Measurements from ENCODE around the gene NNAT.

The NNAT gene

GRCh38 chr20:37515876-37516275 lies 5.2 kb upstream of the NNAT start:
- Histone ChIP-seq H4K20me1 (ENCODE audit: insufficient read depth) (no peaks in the 10 kb centered on the region), H3K4me3 (IDR thresholded peaks at IDR 0.05; ENCODE audit: insufficient read depth, low read depth, low read length) (no peak overlapping the region), H3K27ac (no peak overlapping the region), H2AFZ (ENCODE audit: low read depth) (no peak overlapping the region), H3K79me2 (ENCODE audit: insufficient read depth, low read depth) (peaks cover 11% of the 10 kb centered on the region; the same call in 1 of the 2 replicates), H3K27me3 (ENCODE audit: insufficient read depth, low read depth) (no peaks in the 10 kb centered on the region), H3K9ac (no peak overlapping the region), H3K4me1 (ENCODE audit: low read depth, poor library complexity, severe bottlenecking) (no peaks in the 10 kb centered on the region), H3K36me3 (ENCODE audit: insufficient read depth) (no peaks in the 10 kb centered on the region), H3K4me2 (no peak overlapping the region)
- no peak for TF ChIP-seq CTCF (conservative IDR thresholded peaks at IDR 0.05; ENCODE audit: low read depth, low read length)

GRCh38 chr20:37516811-37517750 lies 4.0 kb upstream of the NNAT start:
- Histone ChIP-seq H3K9ac (no peak overlapping the region), H3K27me3 (ENCODE audit: insufficient read depth, low read depth) (no peaks in the 10 kb centered on the region), H3K4me1 (ENCODE audit: low read depth, poor library complexity, severe bottlenecking) (no peaks in the 10 kb centered on the region), H3K4me2 (no peak overlapping the region), H4K20me1 (ENCODE audit: insufficient read depth) (no peaks in the 10 kb centered on the region), H3K36me3 (ENCODE audit: insufficient read depth) (no peaks in the 10 kb centered on the region), H3K27ac (no peak overlapping the region), H3K4me3 (IDR thresholded peaks at IDR 0.05; ENCODE audit: insufficient read depth, low read depth, low read length) (no peak overlapping the region), H3K79me2 (ENCODE audit: insufficient read depth, low read depth) (peaks cover 19% of the 10 kb centered on the region; the same call in 1 of the 2 replicates), H2AFZ (ENCODE audit: low read depth) (no peak overlapping the region)
- TF ChIP-seq CTCF (conservative IDR thresholded peaks at IDR 0.05; ENCODE audit: low read depth, low read length) = no peak

GRCh38 chr20:37518059-37518458 lies 3.0 kb upstream of the NNAT start:
- peaks cover 24% of the 10 kb centered on the region; the same call in 1 of the 2 replicates for H3K79me2 ChIP-seq (ENCODE audit: insufficient read depth, low read depth)
- H3K4me2 ChIP-seq = no peak overlapping the region
- no peak overlapping the region for H3K27ac ChIP-seq
- no peak overlapping the region for H2AFZ ChIP-seq (ENCODE audit: low read depth)
- no peak overlapping the region for H3K9ac ChIP-seq
- no peaks in the 10 kb centered on the region for H3K4me1 ChIP-seq (ENCODE audit: low read depth, poor library complexity, severe bottlenecking)
- H3K4me3 ChIP-seq (IDR thresholded peaks at IDR 0.05; ENCODE audit: insufficient read depth, low read depth, low read length) = no peak overlapping the region
- H4K20me1 ChIP-seq (ENCODE audit: insufficient read depth) = no peaks in the 10 kb centered on the region
- no peaks in the 10 kb centered on the region for H3K27me3 ChIP-seq (ENCODE audit: insufficient read depth, low read depth)
- no peak for TF ChIP-seq CTCF (conservative IDR thresholded peaks at IDR 0.05; ENCODE audit: low read depth, low read length)
- H3K36me3 ChIP-seq (ENCODE audit: insufficient read depth) = no peaks in the 10 kb centered on the region

GRCh38 chr20:37518606-37519507 lies 2.2 kb upstream of the NNAT start:
- Histone ChIP-seq H2AFZ (ENCODE audit: low read depth) (no peak overlapping the region), H3K4me3 (IDR thresholded peaks at IDR 0.05; ENCODE audit: insufficient read depth, low read depth, low read length) (no peak overlapping the region), H3K79me2 (ENCODE audit: insufficient read depth, low read depth) (peaks cover 32% of the 10 kb centered on the region; the same call in 1 of the 2 replicates), H4K20me1 (ENCODE audit: insufficient read depth) (no peaks in the 10 kb centered on the region), H3K27ac (no peak overlapping the region), H3K4me1 (ENCODE audit: low read depth, poor library complexity, severe bottlenecking) (peaks cover 2% of the 10 kb centered on the region), H3K27me3 (ENCODE audit: insufficient read depth, low read depth) (no peaks in the 10 kb centered on the region), H3K36me3 (ENCODE audit: insufficient read depth) (no peaks in the 10 kb centered on the region), H3K4me2 (no peak overlapping the region), H3K9ac (no peak overlapping the region)
- no peak for TF ChIP-seq CTCF (conservative IDR thresholded peaks at IDR 0.05; ENCODE audit: low read depth, low read length)
